Testis (tissue), 3 donors: ENCODE results near the gene COL5A1. TPM values are rescaled to one million over a fixed set of nuclear protein-coding genes. Genes with fewer than 3 reads are reported as not detected.

Experiments
- DNase-seq: peaks from one replicate; pipeline ENCODE4 v3.0.0-alpha.2; 2019
- H3K27ac ChIP-seq, 2 donors: fragments of 200-600 bp; sonication (generic); one replicate each; pipeline ENCODE4 v1.5.1; 2019
- H3K27me3 ChIP-seq: fragments of 200-600 bp; sonication (generic); one replicate; pipeline ENCODE4 v1.5.1; 2019
- H3K36me3 ChIP-seq: fragments of 200-600 bp; sonication (generic); one replicate; pipeline ENCODE4 v1.5.1; 2017; ENCODE audit warnings: low read depth; ENCODE audit errors: missing control alignments
- H3K4me1 ChIP-seq: fragments of 200-600 bp; sonication (generic); one replicate; pipeline ENCODE4 v1.5.1; 2019
- H3K4me3 ChIP-seq, 2 donors: fragments of 200-600 bp; sonication (generic); one replicate each; pipeline ENCODE4 v1.5.1; 2017 to 2019
- H3K9me3 ChIP-seq: fragments of 200-600 bp; sonication (generic); one replicate; pipeline ENCODE4 v1.5.1; 2017
- CTCF ChIP-seq, 3 experiments: fragments of 450-650 bp in 2 of 3; fragments of 200-600 bp in 1 of 3; sonication (generic) in 1 of 3; IDR thresholded peaks; one replicate each; pipeline ENCODE4 v1.5.1; 2016 to 2019; ENCODE audit warnings: antibody characterized with exemption in 3 of 3, mild to moderate bottlenecking in 2 of 3, moderate library complexity in 1 of 3
- POLR2A ChIP-seq: fragments of 450-650 bp; IDR thresholded peaks from one replicate; pipeline ENCODE4 v1.6.1; 2017; ENCODE audit warnings: antibody characterized with exemption, mild to moderate bottlenecking, moderate library complexity
- WGBS, 2 donors: methylation state at CpG; one replicate each; pipeline ENCODE4 v1.1.5; 2018; 5-methylcytosine and 5-hydroxymethylcytosine counted together
- intact Hi-C: fragments of 100-400 bp; cut with DNase I; formaldehyde crosslinking; loops from one replicate; pipeline ENCODE4 v1.15.1; 2023; ENCODE audit warnings: low total_unique reads
- microRNA-seq, 2 donors: library from miRNA; unstranded; fragments of <30 nt; microRNA quantifications; one replicate each; pipeline ENCODE4, GENCODE V29; 2016; ENCODE audit warnings: borderline number of aligned reads in 2 of 2, borderline replicate concordance in 1 of 2
- polyA plus RNA-seq: library from polyadenylated mRNA; stranded (reverse); fragments of 350-450 nt; fragmentation: Illumina TruSeq; extraction: RNeasy Lipid Tissue Mini Kit (QIAGEN cat#74804); gene quantifications from one replicate; pipeline ENCODE4 v1.2.3, GENCODE V29; 2014; ENCODE audit warnings: low read depth, low replicate concordance; ENCODE audit not compliant: insufficient read depth
- small RNA-seq, 2 donors: library from RNA; depleted of rRNA; stranded (forward); fragments of <200 nt; gene quantifications; one replicate each; pipeline ENCODE3, GENCODE V24; 2016
- total RNA-seq, 2 donors: library from RNA; depleted of rRNA; stranded (reverse); fragments of >200 nt; gene quantifications; one replicate each; pipeline ENCODE4 v1.2.3, GENCODE V29; 2016

Gene COL5A1
- total and polyA plus RNA-seq, 3 donors from 2014 or later = 18.5 to 34.3 (median 20.8) TPM

DNA sequence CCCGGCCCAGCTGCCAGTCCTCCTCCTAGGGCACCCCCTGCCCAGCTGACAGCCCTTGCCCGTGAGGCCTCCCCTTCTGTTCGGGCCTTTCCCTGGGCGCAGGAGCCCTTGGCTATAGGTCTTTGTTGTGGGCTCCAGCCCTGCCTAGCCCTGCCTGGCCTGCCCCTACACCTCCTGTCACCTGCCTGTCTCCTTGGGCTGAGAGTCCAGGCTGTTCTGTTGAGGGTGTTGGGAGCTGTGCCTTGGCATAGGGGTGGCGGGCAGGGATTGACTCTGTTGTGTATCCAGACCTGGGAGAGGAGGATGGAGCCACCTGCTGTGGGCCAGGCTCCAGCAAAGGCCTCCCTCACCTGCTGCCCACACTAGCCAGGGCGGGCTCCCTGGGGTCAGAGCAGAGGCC lies 250.6 kb downstream of the COL5A1 start:
- Histone ChIP-seq H3K27me3 (no peaks in the 10 kb centered on the region), H3K27ac (no peak overlapping the region), H3K9me3 (no peaks in the 10 kb centered on the region), H3K36me3 (no peaks in the 10 kb centered on the region), H3K4me3 (no peak overlapping the region), H3K4me1 (peaks cover 14% of the 10 kb centered on the region)
- 92 to 100% methylated on average over 2 to 6 of the region's 6 CpGs for WGBS, 2 donors
- intact Hi-C loops = no loop called here
- no peak for TF ChIP-seq POLR2A
- no peak for TF ChIP-seq CTCF (IDR thresholded peaks at IDR 0.05)
- no peak for DNase-seq

DNA sequence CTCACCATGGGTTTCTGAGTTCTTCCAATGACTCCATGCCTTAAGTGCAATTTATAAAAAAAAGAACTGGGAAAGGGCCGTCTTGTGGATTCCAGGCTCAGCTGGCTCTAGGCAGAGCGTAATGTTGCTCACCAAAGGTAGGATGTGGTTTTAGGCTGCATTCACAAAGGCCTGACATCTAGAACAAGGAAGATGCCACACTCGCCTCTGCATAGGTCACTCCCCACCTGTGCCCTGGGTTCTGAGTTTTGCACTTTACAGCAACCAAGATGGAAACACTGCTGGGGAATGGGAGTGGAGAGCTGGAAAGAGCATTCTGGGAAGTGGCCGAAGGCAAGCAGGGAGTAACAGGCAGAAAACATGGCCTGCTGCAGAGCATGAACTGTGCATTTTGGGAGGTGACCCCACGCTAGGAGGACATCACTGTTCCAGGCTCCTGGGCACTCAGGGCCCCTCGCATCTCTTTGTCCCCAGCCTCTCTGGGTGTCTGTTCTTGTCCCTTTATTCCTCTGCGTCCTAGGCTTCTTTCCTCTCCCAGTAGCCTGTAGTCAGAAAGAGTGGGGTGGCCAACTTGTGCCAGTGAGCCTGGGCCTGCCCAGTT lies 251.3 kb downstream of the COL5A1 start:
- Histone ChIP-seq H3K36me3 (no peaks in the 10 kb centered on the region), H3K27ac (no peak overlapping the region), H3K27me3 (no peaks in the 10 kb centered on the region), H3K4me1 (peaks cover 21% of the 10 kb centered on the region), H3K4me3 (no peak overlapping the region), H3K9me3 (no peaks in the 10 kb centered on the region)
- 86 to 97% methylated on average over 5 to 7 of the region's 7 CpGs for WGBS, 2 donors
- no peak for TF ChIP-seq POLR2A
- TF ChIP-seq CTCF (IDR thresholded peaks at IDR 0.05) = no peak
- no peak for DNase-seq
- intact Hi-C loops = no loop called here

Small RNAs within 50 kb of the gene (microRNA-seq; reads per million reads assigned to microRNA genes)
- 0 reads per million in 2 donors for gene MIR3689A
- 0 reads per million in 2 donors for gene MIR3689B
- 0 reads per million in 2 donors for gene MIR3689C
- gene MIR3689D1 = 0 reads per million in 2 donors
- 0 reads per million in 2 donors for gene MIR3689D2
- 0 reads per million in 2 donors for gene MIR3689E
- 0 reads per million in 2 donors for gene MIR3689F

Small RNAs within 50 kb of the gene (small RNA-seq; reads per million reads assigned to genes)
- gene AL603650.1 (0 reads per million in 2 donors), gene MIR3689A (0 reads per million in 2 donors), gene MIR3689B (0 reads per million in 2 donors), gene MIR3689C (0 reads per million in 2 donors), gene MIR3689D1 (0 reads per million in 2 donors), gene MIR3689D2 (0 reads per million in 2 donors), gene MIR3689E (0 reads per million in 2 donors), gene MIR3689F (0 reads per million in 2 donors)

Other genes starting within 250 kb of the COL5A1 start
- gene FCN2, start 239.0 kb downstream of the COL5A1 start, total RNA-seq = under 1 TPM in 1 of 2 donors, not detected in 1; 0.43 TPM
- gene FCN2, start 239.0 kb downstream of the COL5A1 start, polyA plus RNA-seq = not detected